HCT116 (cell line): ENCODE data around the gene SRD5A3. TPM values are rescaled to one million over a fixed set of nuclear protein-coding genes. Genes with fewer than 3 reads are reported as not detected.

Source experiments
- ATAC-seq: fragments of 200-7000 bp; cut with Tn5 transposase; 2 replicates; pipeline ENCODE4 v1.9.1; 2020; ENCODE audit warnings: mild to moderate bottlenecking, moderate library complexity
- BruUV-seq: library from RNA; stranded (reverse); fragments of 400-500 nt; replicated peaks from 2 replicates; lab custom pipeline; 2021; lab: Mats Ljungman, UMichigan
- CTCF ChIA-PET: fragments of 300-600 bp; sonication (Branson Sonifier 250); formaldehyde crosslinking; loops from one replicate; lab custom pipeline; 2021; ENCODE audit warnings: antibody characterized with exemption; lab: Charles Lee
- POLR2A ChIA-PET: fragments of 300-600, 350-600 bp; sonication (Branson Sonifier 250); formaldehyde crosslinking; loops from one replicate; lab custom pipeline; 2021; ENCODE audit warnings: antibody characterized with exemption; lab: Charles Lee
- RAD21 ChIA-PET, 2 experiments: fragments of 300-600 bp; sonication (Branson Sonifier 250); formaldehyde crosslinking; loops; one replicate each; lab custom pipeline; 2023; ENCODE audit warnings: low total read pairs in 2 of 2; ENCODE audit not compliant: uncharacterized antibody in 2 of 2, unreplicated experiment in 2 of 2, low non-redundant PET in 1 of 2; lab: Charles Lee
- DNase-seq: peaks from one replicate; pipeline ENCODE4 v3.0.0-alpha.2; 2010; ENCODE audit warnings: low read depth, low spot score
- H2AFZ ChIP-seq: fragments of 200-600 bp; shearing (Covaris generic), sonication (generic); 2 replicates; pipeline ENCODE4 v1.6.1; 2017; ENCODE audit warnings: low read depth, mixed run types, mixed read lengths, antibody characterized with exemption, low read length; ENCODE audit not compliant: poor library complexity, severe bottlenecking
- H3K27ac ChIP-seq: 2 replicates; pipeline ENCODE4 v1.5.1; 2012; ENCODE audit warnings: low read depth, low read length
- H3K27me3 ChIP-seq: fragments of 200-600 bp; sonication (generic); 2 replicates; pipeline ENCODE4 v1.6.1; 2016; ENCODE audit warnings: mixed run types, low read length, mixed read lengths; ENCODE audit not compliant: insufficient read depth
- H3K36me3 ChIP-seq, 2 experiments: fragments of 200-500 bp in 1 of 2; fragments of 200-600 bp in 1 of 2; sonication (Bioruptor generic) in 1 of 2; sonication (generic) in 1 of 2; 2 replicates each; pipeline versions ENCODE4 v1.5.1 to v1.6.1; 2014 to 2016; ENCODE audit warnings: low read length in 2 of 2, inconsistent platforms in 1 of 2, mixed read lengths in 1 of 2, mixed run types in 1 of 2; ENCODE audit not compliant: insufficient read depth in 2 of 2, control insufficient read depth in 1 of 2
- H3K4me1 ChIP-seq, 2 experiments: fragments of 200-600 bp in 1 of 2; sonication (generic) in 1 of 2; 2 replicates each; pipeline versions ENCODE4 v1.5.1 to v1.6.1; 2012 to 2017; ENCODE audit warnings: low read length in 2 of 2, inconsistent platforms in 1 of 2, mild to moderate bottlenecking in 1 of 2, mixed read lengths in 1 of 2, mixed run types in 1 of 2, moderate library complexity in 1 of 2; ENCODE audit not compliant: insufficient read depth in 2 of 2, control insufficient read depth in 1 of 2
- H3K4me2 ChIP-seq: fragments of 200-600 bp; sonication (generic); 2 replicates; pipeline ENCODE4 v1.6.1; 2017; ENCODE audit warnings: mixed run types, low read length, mixed read lengths
- H3K4me3 ChIP-seq, 2 experiments: fragments of 200-600 bp in 1 of 2; sonication (generic) in 1 of 2; replicated peaks in 1 of 2; 2 replicates each; pipeline ENCODE4 v1.5.1; 2011 to 2016; ENCODE audit warnings: low read length in 2 of 2, control low read depth in 1 of 2, low read depth in 1 of 2, mild to moderate bottlenecking in 1 of 2, mixed read lengths in 1 of 2, mixed run types in 1 of 2
- H3K79me2 ChIP-seq: fragments of 200-600 bp; sonication (generic); 2 replicates; pipeline ENCODE4 v1.6.1; 2017; ENCODE audit warnings: mild to moderate bottlenecking, mixed run types, low read length, moderate library complexity, mixed read lengths; ENCODE audit not compliant: insufficient read depth
- H3K9ac ChIP-seq: fragments of 200-600 bp; sonication (generic); 2 replicates; pipeline ENCODE4 v1.6.1; 2016; ENCODE audit warnings: low read length, mixed read lengths
- H3K9me2 ChIP-seq: fragments of 200-600 bp; sonication (generic), shearing (Covaris generic); 2 replicates; pipeline ENCODE4 v1.6.1; 2017; ENCODE audit warnings: mixed run types, mild to moderate bottlenecking, moderate library complexity; ENCODE audit not compliant: insufficient read depth
- H3K9me3 ChIP-seq, 2 experiments: fragments of 200-500 bp in 1 of 2; fragments of 200-600 bp in 1 of 2; sonication (Bioruptor generic) in 1 of 2; sonication (generic) in 1 of 2; 2 replicates each; pipeline ENCODE4 v1.6.1; 2014 to 2017; ENCODE audit warnings: low read length in 2 of 2, mixed read lengths in 2 of 2, inconsistent platforms in 1 of 2, low read depth in 1 of 2, mild to moderate bottlenecking in 1 of 2, mixed run types in 1 of 2, moderate library complexity in 1 of 2; ENCODE audit not compliant: control insufficient read depth in 1 of 2, insufficient read depth in 1 of 2
- H4K20me1 ChIP-seq: fragments of 200-600 bp; sonication (generic), shearing (Covaris generic); 2 replicates; pipeline ENCODE4 v1.6.1; 2017; ENCODE audit warnings: mixed run types, mild to moderate bottlenecking, moderate library complexity; ENCODE audit not compliant: insufficient read depth
- FOSL1 ChIP-seq: IDR thresholded peaks from 2 replicates; pipeline ENCODE4 v1.6.1; 2012; ENCODE audit warnings: low read depth
- REST ChIP-seq: IDR thresholded peaks from 2 replicates; pipeline ENCODE4 v1.6.1; 2012; ENCODE audit warnings: low read depth
- intact Hi-C: fragments of 100-400 bp; cut with micrococcal nuclease; formaldehyde crosslinking; loops from 2 replicates; pipeline ENCODE4 v1.10.0; 2022
- total RNA-seq: library from RNA; stranded (reverse); gene quantifications from one replicate; pipeline ENCODE4 v1.2.1, GENCODE V29; 2021; ENCODE audit not compliant: unreplicated experiment

Gene SRD5A3
- total RNA-seq, 1 experiment from 2014 or later, result 19.9 TPM

- Histone ChIP-seq H3K9ac (no peak overlapping the region), H3K4me3 (no peak overlapping the region), H3K27ac (no peak overlapping the region), H4K20me1 (no peaks in the 10 kb centered on the region), H3K9me3 (no peaks in the 10 kb centered on the region), H3K4me2 (no peak overlapping the region), H3K79me2 (no peaks in the 10 kb centered on the region), H2AFZ (no peak overlapping the region), H3K9me2 (no peaks in the 10 kb centered on the region), H3K36me3 (no peaks in the 10 kb centered on the region), H3K27me3 (no peaks in the 10 kb centered on the region), H3K4me1 (no peaks in the 10 kb centered on the region)
- ATAC-seq (no peak), DNase-seq (no peak)
- ChIA-PET POLR2A (no interaction called here), CTCF (no interaction called here), RAD21 (no interaction called here)
- no peak for TF ChIP-seq REST
- TF ChIP-seq FOSL1, result no peak
- BruUV-seq, result no TSS peak
- intact Hi-C loops, result no loop called here
These were observed 31.8 kb upstream of the SRD5A3 start for GRCh38 chr4:55314141-55314820.
